GM15510 (cell line): ENCODE data around the gene SUGP1.

Experiments used
- POLR2A ChIP-seq: IDR thresholded peaks from 3 replicates; pipeline ENCODE4 v1.6.1; 2011; ENCODE audit warnings: borderline replicate concordance; ENCODE audit not compliant: insufficient read length; ENCODE audit errors: extremely low read depth

Gene SUGP1

DNA sequence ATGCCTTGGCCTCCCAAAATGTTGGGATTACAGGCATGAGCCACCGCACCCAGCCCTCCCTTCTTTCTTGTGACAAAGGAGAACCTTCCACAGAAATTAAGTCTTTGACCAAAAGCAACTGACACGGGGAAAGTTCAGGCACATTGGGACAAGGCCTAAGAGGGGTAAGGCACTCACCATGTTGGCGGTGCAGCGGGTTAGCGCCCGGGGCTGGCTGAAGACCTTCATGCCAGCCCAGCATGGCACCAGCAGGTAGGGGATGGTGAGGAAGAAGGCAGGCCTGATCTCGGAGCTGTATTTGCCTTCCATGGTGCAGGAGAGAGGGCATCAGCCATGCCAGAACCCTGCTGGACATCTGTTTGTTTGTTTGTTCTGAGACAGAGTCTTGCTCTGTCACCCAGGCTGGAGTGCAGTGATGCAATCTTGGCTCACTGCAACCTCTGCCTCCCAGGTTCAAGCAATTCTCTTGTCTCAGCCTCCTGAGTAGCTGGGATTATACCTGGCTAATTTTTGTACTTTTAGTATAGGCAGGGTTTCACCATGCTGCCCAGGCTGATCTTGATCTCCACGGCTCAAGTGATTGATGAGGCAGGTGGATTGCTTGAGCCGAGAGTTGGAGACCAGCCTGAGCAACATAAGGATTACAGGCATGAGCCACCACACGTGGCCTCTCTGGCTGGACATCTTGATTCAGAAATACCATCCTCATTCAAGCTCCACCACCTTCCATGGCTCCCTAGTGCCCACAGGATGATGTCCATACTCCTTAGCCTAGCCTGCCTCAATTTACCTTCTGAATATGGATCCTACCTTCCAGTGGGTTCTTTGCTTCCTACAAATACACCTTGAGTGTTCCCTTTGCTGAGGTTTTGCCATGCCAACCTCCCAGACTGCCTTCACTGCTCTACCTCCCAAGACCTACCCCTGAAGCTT lies 51.6 kb downstream of the SUGP1 start:
- TF ChIP-seq POLR2A, result no peak

GRCh38 chr19:19267305-19267704 lies 53.0 kb downstream of the SUGP1 start:
- no peak for TF ChIP-seq POLR2A

- TF ChIP-seq POLR2A, result no peak
Observed at GRCh38 chr19:19263886-19264487, 56.3 kb downstream of the SUGP1 start.

GRCh38 chr19:19262190-19263057 lies 57.9 kb downstream of the SUGP1 start:
- no peak for TF ChIP-seq POLR2A

DNA sequence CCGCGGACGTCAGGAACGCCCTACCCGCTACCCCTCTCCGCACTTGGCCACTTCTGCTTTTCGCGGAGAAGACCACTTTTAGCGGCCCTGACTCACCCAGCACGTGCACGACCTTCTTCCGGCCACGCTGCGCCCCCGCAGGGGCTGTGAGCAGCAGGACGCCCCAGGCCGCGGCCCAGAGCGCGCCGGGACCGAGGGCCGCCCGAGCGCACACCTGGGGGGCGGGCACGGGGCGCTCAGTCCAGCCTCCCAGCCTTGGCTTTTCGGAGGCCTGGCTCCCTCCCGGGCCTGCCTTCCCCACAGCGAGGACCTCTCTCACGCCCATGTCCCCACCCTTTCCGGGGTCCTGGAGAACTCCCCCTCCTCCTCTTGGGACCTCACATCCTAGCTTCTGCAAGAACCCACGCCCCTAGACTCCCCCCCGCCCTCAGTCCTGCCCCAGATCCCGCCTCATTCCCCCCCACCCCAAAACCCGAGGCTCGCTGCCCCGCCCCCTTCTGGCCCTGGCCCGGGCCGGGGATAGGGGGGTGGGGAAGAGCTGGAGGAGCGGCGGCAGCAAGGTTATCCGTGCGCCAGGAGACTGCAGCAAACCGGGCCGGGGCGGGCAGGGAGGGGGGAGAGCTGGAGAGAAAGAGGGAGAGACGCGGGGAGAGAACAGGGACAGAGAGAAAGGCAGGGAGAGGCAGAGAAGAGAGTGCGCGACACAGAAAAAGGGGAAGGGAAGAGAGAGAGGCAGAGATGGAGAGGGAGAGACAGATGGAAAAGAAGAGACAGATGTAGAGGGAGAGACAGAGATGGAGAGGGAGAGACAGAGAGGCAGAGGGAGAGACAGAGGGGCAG lies 58.7 kb downstream of the SUGP1 start:
- no peak for TF ChIP-seq POLR2A

DNA sequence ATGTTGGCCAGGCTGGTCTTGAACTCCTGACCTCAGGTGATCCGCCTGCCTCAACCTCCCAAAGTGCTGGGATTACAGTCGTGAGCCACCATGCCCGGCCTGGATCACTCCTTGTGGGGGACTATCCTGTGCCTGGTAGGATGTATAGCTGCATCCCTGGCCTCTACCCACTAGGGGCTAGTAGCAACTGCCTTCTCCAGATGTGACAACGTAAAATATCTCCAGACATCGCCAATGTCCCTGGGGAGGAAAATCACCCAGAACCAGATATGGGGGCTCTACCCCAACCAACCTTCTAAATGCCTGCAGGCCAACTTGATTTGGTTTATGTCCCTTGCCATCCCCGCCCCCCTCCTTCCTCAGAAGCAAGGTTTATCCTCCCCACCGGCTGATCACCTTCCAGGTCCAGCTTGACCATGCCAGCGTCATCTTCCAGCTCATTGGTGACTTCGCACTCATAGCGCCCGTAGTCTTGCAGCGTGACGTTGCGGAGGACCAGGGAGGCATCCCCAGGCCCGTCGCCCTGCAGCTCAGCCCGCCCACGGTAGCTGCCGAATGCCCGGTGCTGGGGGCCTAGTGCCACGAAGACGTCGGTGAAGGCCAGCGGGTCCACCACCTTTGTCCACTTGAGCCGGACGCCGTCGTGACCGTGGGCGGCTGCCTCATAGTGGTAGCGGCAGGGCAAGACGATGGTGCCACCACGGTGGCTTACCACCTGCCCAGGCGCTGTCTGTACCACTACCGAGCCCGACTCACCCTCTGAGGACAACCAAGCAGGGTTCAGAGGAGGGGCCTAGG lies 59.7 kb downstream of the SUGP1 start:
- no peak for TF ChIP-seq POLR2A

DNA sequence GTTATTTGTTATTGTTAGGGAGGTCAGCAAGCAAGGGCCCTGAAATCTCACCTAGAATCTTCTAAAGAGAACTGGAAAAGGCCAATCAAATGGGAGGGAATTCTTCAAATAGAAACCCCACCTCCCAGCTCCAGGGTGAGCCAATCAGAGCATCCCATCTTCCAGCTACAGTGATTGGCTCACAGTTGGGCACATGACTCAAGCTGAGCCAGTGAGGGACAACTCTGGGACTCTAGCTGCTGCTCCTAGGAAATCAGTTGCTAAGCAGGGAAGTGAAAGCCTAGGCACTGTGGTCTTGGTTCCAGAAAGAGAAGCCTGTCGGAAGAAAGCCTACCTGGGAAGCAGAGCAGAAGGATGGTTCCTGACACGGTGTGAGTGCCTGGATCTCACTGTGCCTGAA lies 60.6 kb downstream of the SUGP1 start:
- TF ChIP-seq POLR2A, result no peak

- no peak for TF ChIP-seq POLR2A
Observed at GRCh38 chr19:19258589-19259338, 61.5 kb downstream of the SUGP1 start.

GRCh38 chr19:19257836-19258588 lies 62.3 kb downstream of the SUGP1 start:
- TF ChIP-seq POLR2A, result no peak

GRCh38 chr19:19257137-19257536 lies 63.2 kb downstream of the SUGP1 start:
- no peak for TF ChIP-seq POLR2A

- no peak for TF ChIP-seq POLR2A
Observed at GRCh38 chr19:19256072-19256969, 64.0 kb downstream of the SUGP1 start.
